CD4-positive, alpha-beta T cell (primary cell): ENCODE results near the gene ZCCHC10. TPM values are rescaled to one million over a fixed set of nuclear protein-coding genes. Genes with fewer than 3 reads are reported as not detected.

Experiments used
- ATAC-seq: fragments of 200-7000 bp; cut with Tn5 transposase; one replicate; pipeline ENCODE4 v1.10.0; 2022; ENCODE audit warnings: mild to moderate bottlenecking; ENCODE audit not compliant: poor library complexity
- CTCF ChIA-PET: fragments of 350-600 bp; sonication (Branson Sonifier 250); formaldehyde crosslinking; loops from one replicate; lab custom pipeline; 2021; ENCODE audit warnings: antibody characterized with exemption, inconsistent platforms; lab: Charles Lee
- POLR2A ChIA-PET: fragments of 350-600 bp; sonication (Branson Sonifier 250); formaldehyde crosslinking; loops from one replicate; lab custom pipeline; 2021; ENCODE audit warnings: antibody characterized with exemption, inconsistent platforms; lab: Charles Lee
- DNase-seq, 14 experiments: peaks; one replicate each; pipeline ENCODE4 v3.0.0-alpha.2; 2013 to 2020; ENCODE audit warnings: mixed read lengths in 2 of 14
- H3K27ac ChIP-seq, 2 donors: one replicate each; pipeline versions ENCODE4 v1.5.1 to v1.7.0; 2013; ENCODE audit warnings: low read length in 2 of 2, low read depth in 1 of 2, mild to moderate bottlenecking in 1 of 2
- H3K27me3 ChIP-seq, 2 experiments: 1 replicate in 1 of 2; 2 replicates in 1 of 2; pipeline versions ENCODE4 v1.6.1 to v1.7.0; 2013; ENCODE audit warnings: low read length in 2 of 2, control low read depth in 1 of 2, mild to moderate bottlenecking in 1 of 2, moderate library complexity in 1 of 2; ENCODE audit not compliant: insufficient read depth in 2 of 2, control insufficient read depth in 1 of 2
- H3K36me3 ChIP-seq: one replicate; pipeline ENCODE4 v1.6.1; 2013; ENCODE audit warnings: low read length, control low read depth; ENCODE audit not compliant: insufficient read depth
- H3K4me1 ChIP-seq: one replicate; pipeline ENCODE4 v1.6.1; 2013; ENCODE audit warnings: low read length, control low read depth; ENCODE audit not compliant: insufficient read depth
- H3K4me3 ChIP-seq: one replicate; pipeline ENCODE4 v1.5.1; 2013; ENCODE audit warnings: mild to moderate bottlenecking, low read length, moderate library complexity
- H3K9me3 ChIP-seq, 2 experiments: 1 replicate in 1 of 2; 2 replicates in 1 of 2; pipeline versions ENCODE4 v1.6.1 to v1.7.0; 2013; ENCODE audit warnings: low read length in 2 of 2, mild to moderate bottlenecking in 2 of 2, control low read depth in 1 of 2, moderate library complexity in 1 of 2; ENCODE audit not compliant: control insufficient read depth in 1 of 2, insufficient read depth in 1 of 2
- H3K27ac Mint-ChIP-seq: one replicate; pipeline ENCODE4 v1.8.0; 2020; ENCODE audit warnings: mixed read lengths
- H3K27me3 Mint-ChIP-seq: one replicate; pipeline ENCODE4 v1.8.0; 2021; ENCODE audit warnings: mixed read lengths
- H3K36me3 Mint-ChIP-seq: one replicate; pipeline ENCODE4 v1.8.0; 2021; ENCODE audit warnings: low read depth, mixed read lengths
- H3K4me1 Mint-ChIP-seq: one replicate; pipeline ENCODE4 v1.8.0; 2021; ENCODE audit warnings: low read depth, mixed read lengths
- H3K4me3 Mint-ChIP-seq: one replicate; pipeline ENCODE4 v1.8.0; 2020; ENCODE audit warnings: mild to moderate bottlenecking, mixed read lengths
- H3K9me3 Mint-ChIP-seq: one replicate; pipeline ENCODE4 v1.8.0; 2020; ENCODE audit warnings: mixed read lengths
- CTCF ChIP-seq: fragments of 200-600 bp; IDR thresholded peaks from one replicate; pipeline ENCODE4 v1.8.0; 2022; ENCODE audit warnings: antibody characterized with exemption, mild to moderate bottlenecking
- intact Hi-C, 2 experiments: fragments of 100-400 bp; cut with DNase I in 1 of 2; cut with micrococcal nuclease in 1 of 2; formaldehyde crosslinking; loops; one replicate each; pipeline versions ENCODE4 v1.15.1 to v1.9.0; 2023 to 2025; cut with DNase I, micrococcal nuclease
- total RNA-seq, 174 experiments: library from RNA in 2 of 174; stranded (reverse) in 2 of 174; gene quantifications; one replicate each; pipeline ENCODE4 v1.2.3 and lab custom pipeline; 2021 to 2026

Gene ZCCHC10
- total RNA-seq, 2 experiments from 2014 or later = 17.7 to 20.1 TPM

GRCh38 chr5:132965120-132965519 lies 61.2 kb downstream of the ZCCHC10 start:
- ATAC-seq (no peak), DNase-seq (no peak)
- peak overlapping the region; percentile 97 for H3K27ac Mint-ChIP-seq
- ChIA-PET POLR2A (interaction anchor here (4.2 kb wide), 1 partner anchor 87 kb away, joined by 97 read pairs; the partner anchor contains the start of gene HSPA4), CTCF (interaction anchor here (0.6 kb wide), 1 partner anchor 32 kb away, joined by 3 read pairs; no protein-coding TSS in a partner anchor)
- TF ChIP-seq CTCF = no peak
- H3K27me3 Mint-ChIP-seq = no peaks in the 10 kb centered on the region
- H3K4me1 ChIP-seq = peaks cover 17% of the 10 kb centered on the region
- no peaks in the 10 kb centered on the region for H3K9me3 ChIP-seq
- no peak overlapping the region for H3K4me3 ChIP-seq
- no peaks in the 10 kb centered on the region for H3K9me3 Mint-ChIP-seq
- H3K36me3 ChIP-seq = no peaks in the 10 kb centered on the region
- H3K4me1 Mint-ChIP-seq = peaks cover 25% of the 10 kb centered on the region
- H3K27me3 ChIP-seq = no peaks in the 10 kb centered on the region
- H3K36me3 Mint-ChIP-seq = peaks cover 15% of the 10 kb centered on the region
- H3K27ac ChIP-seq = no peak overlapping the region
- intact Hi-C loops = loop anchor here (2.0 kb wide), 2 partner anchors 62 to 88 kb away; partner anchors contain the start of genes ZCCHC10 (in 2 of the 2) and HSPA4 (in 1 of the 2)
- H3K4me3 Mint-ChIP-seq = peak overlapping the region; percentile 54

- peaks cover 32% of the 10 kb centered on the region for H3K36me3 Mint-ChIP-seq
- Histone ChIP-seq H3K36me3 (no peaks in the 10 kb centered on the region), H3K4me1 (peaks cover 26% of the 10 kb centered on the region), H3K4me3 (peak within 1 kb of the TSS; percentile 65), H3K27ac (peak within 1 kb of the TSS; percentile 92 to 96), H3K27me3 (no peaks in the 10 kb centered on the region), H3K9me3 (no peaks in the 10 kb centered on the region)
- peak within 1 kb of the TSS; percentile 97 for H3K27ac Mint-ChIP-seq
- no peaks in the 10 kb centered on the region for H3K9me3 Mint-ChIP-seq
- peak within 1 kb of the TSS; percentile 99 for H3K4me3 Mint-ChIP-seq
- intact Hi-C loops = loop anchor here (2.0 to 5.0 kb wide), 6 partner anchors 63 to 1794 kb away; partner anchors contain the start of genes ZCCHC10 (in 2 of the 2), DDX46 (in 1 of the 2), GDF9 (in 1 of the 2) and HSPA4 (in 1 of the 2)
- POLR2A ChIA-PET = interaction anchor here (0.9 to 4.2 kb wide), 20 partner anchors 10 to 1775 kb away, joined by 3 to 97 read pairs (median 8); partner anchors contain the start of genes CAMLG, CCNI2, GDF9 and HSPA4
- DNase-seq (peak; percentile 67 to 95 (median 80)), ATAC-seq (peak; percentile 74)
- no peak for TF ChIP-seq CTCF
- CTCF ChIA-PET = interaction anchor here (1.7 kb wide), 1 partner anchor 88 kb away, joined by 5 read pairs; the partner anchor contains the start of gene HSPA4
- peaks cover 39% of the 10 kb centered on the region for H3K4me1 Mint-ChIP-seq
- no peaks in the 10 kb centered on the region for H3K27me3 Mint-ChIP-seq
Measured at GRCh38 chr5:132963171-132964104, 62.9 kb downstream of the ZCCHC10 start, which contains the start of gene AFF4. Gene AFF4 (minus strand): TSS chr5:132963634. CDS start chr5:132937189, 26,445 bp downstream.

GRCh38 chr5:132962429-132963021 lies 63.8 kb downstream of the ZCCHC10 start:
- no peak for TF ChIP-seq CTCF
- intact Hi-C loops = loop anchor here (2.0 to 5.0 kb wide), 4 partner anchors 88 to 1795 kb away; partner anchors contain the start of genes DDX46 (in 1 of the 2), GDF9 (in 1 of the 2), KIF3A (in 1 of the 2) and UQCRQ (in 1 of the 2)
- Mint-ChIP-seq H3K4me1 (peaks cover 48% of the 10 kb centered on the region), H3K36me3 (peaks cover 36% of the 10 kb centered on the region), H3K27me3 (no peaks in the 10 kb centered on the region), H3K9me3 (no peaks in the 10 kb centered on the region), H3K27ac (peak overlapping the region; percentile 97), H3K4me3 (peak overlapping the region; percentile 99)
- ATAC-seq = no peak
- CTCF ChIA-PET = interaction anchor here (1.7 kb wide), 1 partner anchor 89 kb away, joined by 5 read pairs; the partner anchor contains the start of gene HSPA4
- POLR2A ChIA-PET = interaction anchor here (0.6 to 4.2 kb wide), 19 partner anchors 8 to 1776 kb away, joined by 3 to 97 read pairs (median 6); partner anchors contain the start of genes CAMLG, CCNI2, GDF9 and HSPA4
- H3K36me3 ChIP-seq = no peaks in the 10 kb centered on the region
- H3K4me3 ChIP-seq = peak overlapping the region; percentile 65
- peak overlapping the region; percentile 92 to 96 for H3K27ac ChIP-seq
- H3K27me3 ChIP-seq = no peaks in the 10 kb centered on the region
- DNase-seq = peak in 3 of 14 experiments; percentile 53 to 56 (median 55)
- peaks cover 26% of the 10 kb centered on the region for H3K4me1 ChIP-seq
- no peaks in the 10 kb centered on the region for H3K9me3 ChIP-seq
